ENCODE data around the gene DIO1.
A peak's percentile ranks its signal among the peaks of the same experiment; 100 is the strongest.

DNA sequence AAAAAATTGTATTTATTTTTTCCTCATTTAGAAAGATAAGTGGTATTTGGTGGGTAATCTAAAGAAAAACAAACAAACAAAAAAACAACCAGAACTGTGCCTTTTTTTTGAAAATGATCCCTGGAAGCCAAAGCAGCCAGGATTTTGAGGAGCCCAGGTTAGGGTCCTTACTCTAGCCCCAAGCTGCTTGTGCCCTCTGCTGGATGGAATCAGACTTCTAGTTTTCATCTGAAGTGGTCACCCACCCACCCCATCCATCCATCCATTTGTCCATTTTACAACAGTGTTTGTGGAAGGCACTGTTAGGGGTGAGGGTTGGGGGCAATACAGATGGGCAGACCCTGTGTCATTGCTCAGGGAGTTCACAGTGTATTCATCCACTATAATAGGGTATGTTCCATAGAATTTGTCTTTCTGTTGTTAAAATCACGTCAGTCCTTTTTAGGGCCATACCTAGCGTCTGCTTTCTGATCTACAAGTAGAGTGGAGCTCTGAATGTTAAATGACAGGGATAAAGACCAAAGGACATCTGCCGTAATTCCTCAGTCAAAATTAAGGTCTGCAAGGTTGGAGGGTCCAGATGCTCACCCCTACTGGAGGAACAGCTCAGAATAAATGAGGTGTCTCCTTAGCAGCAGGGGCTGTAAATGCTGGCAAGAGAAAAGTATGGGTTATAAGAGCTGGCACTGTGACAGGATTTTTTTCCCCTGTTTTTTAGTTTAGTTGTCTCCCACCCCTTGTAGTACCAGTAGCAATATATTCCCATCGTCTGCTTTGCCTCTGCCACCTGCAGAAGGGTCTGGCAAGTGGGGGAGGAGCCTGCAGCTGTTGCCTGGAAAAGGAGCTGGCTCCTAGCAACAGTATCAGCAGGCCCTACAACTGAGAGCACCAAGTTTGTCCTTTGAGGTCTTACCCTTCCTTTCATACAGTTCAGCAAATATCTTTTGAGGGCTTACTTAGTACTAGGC lies 55.3 kb downstream of the DIO1 start:
- no peak for TF ChIP-seq POLR2A (IDR thresholded peaks at IDR 0.05)
- TF ChIP-seq CTCF (IDR thresholded peaks at IDR 0.05), result peak; percentile 53 to 60 (median 58)
